GM04503 (cell line): ENCODE measurements around the gene SORD.
"Not testable (repeated sequence)": the region's sequence is repeated elsewhere in the genome, so short reads cannot be mapped to it uniquely, and the experiment has no call there.

Source experiments
- DNase-seq: peaks from one replicate; pipeline ENCODE4 v3.0.0-alpha.2; 2012; ENCODE audit warnings: low read depth

Gene SORD

DNA sequence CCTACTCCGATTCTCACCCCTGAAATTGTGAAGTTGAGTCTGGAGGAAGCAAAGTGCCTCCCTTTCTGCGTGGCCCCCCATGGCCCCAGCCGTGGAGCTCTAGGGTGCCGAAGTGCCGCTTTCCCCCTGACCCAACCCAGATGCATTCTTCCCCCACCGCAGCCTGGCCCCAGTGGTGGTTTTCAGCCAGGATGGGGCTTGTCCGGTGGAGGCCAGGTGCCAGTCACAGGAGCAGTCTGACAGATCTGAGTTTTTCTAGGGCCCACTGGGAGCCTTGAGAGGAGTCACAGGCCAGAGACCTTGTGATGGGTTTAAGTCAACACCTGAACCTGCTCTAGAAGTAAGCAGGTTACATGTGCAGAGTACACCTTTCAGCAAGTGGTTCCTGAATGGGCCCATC is 39.3 kb downstream of the SORD start:
- DNase-seq: not testable (repeated sequence)

DNA sequence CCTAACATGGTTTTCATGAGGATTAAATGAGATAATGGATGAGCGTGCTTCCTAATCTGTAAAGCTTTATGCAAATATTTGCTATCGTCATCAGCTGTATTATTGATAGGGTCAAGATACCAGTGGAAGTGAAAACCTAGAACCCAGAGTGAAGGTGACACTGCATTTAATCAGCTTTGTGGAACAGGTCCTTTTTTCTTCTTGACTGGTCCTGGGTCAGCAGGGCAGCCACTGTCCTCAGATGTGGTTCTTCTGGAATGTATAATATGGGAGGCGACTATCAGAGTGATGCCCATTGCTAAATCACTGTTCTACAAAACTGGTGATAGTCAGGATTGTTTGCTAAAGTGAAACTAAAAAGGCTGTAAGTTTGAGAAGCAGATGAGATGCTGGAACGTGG is 41.4 kb downstream of the SORD start:
- DNase-seq: no peak

DNA sequence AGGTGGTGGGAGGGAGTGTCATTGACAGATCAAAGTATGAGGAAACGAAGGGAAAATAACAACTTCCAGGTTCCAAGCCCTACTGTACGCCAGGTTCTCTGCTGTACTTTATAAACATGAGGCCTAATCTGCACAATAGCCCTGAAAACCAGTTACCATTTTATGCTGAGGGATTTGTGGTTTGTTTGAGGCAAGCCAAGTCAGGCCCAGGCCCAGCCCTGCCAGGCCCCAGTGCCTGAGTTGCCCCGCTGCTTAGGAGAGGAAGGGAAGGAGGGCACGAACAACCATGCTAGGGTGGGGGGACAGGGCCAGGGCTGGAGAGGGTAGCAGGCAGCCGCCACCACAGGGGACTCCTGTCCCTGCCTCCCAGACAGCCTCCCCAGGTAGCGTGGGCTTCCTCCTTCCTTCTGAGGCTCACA is 47.0 kb downstream of the SORD start:
- not testable (repeated sequence) for DNase-seq

DNA sequence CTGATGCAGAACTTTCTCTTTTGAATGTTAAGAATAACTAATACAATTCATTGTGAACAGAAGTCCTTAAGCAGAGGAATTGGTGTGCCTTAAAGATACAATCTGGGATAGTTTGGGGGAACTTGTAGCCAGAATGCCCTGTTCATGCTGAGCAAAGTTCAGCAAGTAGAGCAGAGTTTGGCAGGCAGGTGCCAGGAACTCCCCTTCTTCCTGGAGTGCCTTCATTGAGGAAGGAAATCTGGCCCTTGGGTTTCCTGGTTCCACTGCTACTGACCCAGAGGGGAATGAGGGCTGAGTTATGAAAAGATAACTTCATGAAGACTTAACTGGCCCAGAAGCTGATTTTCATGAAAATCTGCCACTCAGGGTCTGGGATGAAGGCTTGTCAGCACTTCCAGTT is 50.6 kb downstream of the SORD start:
- not testable (repeated sequence) for DNase-seq

DNA sequence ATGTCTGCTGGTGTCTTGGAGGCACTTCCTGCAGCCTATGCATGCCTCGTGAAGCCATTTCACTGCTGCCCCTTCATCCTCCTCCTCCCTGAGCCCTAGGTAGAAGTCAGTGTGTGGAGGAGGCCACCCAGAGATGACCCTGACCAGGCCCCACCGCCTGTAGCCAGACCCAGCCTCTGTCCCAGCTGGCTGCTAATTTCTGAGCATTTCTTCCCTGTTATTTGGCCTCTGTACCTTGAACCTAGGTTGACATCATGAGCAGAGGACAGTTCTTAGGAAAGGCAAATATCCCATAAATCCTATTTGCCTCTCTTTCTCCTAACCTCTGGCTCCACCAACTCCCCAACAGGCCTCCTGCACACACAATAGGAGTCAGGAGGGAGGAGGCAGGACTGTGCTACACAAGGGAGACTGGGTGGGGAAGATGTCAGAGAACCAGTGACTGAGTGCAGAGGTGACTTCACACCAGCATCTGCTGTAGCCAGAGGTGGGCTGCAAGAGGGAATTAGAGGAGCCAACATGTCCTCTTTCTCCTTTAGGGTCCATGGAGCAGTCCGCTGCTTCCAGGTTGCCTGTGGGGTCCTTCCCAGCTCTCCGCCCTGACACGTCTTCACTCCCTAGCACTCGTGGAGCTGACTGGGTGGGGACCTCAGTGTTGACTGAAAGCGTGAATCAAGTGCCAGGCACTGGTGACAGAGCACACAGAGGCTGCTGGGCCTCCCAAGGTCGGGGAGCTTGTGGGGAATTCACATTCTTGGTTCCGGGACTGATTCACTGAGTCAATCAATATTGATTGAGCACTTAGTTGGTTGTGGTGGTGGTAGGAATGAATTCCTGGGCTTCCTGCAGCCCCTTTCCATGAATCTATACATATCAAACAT is 52.7 kb downstream of the SORD start:
- not testable (repeated sequence) for DNase-seq

DNA sequence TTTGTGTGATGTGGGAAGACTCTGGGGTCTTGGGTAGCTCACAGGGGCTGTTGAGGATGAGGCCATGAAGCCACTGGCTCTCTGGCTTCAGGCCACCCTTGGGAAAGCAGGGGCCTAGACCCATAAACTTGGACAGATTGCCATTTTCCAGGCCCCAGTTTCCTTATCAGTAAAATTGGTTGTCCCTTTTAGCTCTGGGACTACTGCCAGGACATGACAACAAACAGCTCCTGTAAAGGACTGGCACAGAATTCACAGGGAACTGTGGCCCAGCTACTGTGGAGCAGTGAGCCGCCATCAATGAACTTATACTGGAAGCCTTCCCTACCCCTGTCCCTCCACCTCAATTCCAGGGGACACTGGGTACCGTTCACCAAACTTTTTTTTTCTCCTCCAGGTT is 54.4 kb downstream of the SORD start:
- DNase-seq: not testable (repeated sequence)

DNA sequence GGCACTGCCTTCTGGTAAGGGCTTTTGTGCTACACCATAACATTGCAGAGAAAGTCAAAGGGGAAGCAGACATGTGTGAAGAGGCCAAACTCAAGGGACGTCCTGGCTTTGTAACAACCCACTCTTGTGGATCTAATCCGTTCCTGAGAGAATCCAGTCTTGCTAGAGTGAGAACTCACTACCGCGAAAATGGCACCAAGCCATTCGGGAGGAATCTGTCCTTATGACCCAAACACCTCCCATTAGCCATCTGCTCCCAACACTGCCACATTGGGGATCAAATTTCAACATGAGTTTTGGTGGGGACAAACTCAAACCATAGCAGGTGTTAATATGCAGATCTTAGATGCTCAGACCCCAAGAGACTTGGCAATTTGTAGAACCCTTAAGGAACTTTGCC is 56.2 kb downstream of the SORD start:
- not testable (repeated sequence) for DNase-seq

DNA sequence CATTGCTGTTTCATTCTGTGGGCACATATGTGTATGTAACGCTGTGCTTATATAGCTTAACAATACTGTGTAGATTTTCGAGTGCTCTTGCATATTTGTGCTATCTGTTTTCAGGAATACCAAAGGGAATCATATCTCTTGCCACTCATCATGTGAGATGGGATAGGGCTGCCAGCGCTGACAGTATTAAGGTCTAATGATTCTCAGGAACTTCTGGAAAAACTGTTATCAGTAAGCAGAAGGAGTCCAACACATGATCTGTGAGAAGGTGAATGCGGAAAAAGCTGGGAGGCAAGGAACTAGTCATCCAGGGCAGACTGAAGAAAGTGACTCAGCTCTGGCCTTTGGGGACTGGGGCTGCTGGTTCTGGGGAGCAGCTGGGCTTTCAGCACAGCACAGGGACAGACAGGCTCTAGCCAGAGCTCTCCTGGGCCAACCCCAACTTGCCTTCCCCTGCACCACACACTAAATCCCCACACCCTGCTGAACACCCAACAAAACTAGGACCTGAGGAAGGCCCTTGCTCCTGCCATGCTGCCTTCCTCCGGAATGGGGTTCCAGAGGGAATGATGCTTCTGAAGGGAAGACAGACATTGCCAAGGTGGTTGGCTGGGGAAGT is 56.7 kb downstream of the SORD start:
- not testable (repeated sequence) for DNase-seq

DNA sequence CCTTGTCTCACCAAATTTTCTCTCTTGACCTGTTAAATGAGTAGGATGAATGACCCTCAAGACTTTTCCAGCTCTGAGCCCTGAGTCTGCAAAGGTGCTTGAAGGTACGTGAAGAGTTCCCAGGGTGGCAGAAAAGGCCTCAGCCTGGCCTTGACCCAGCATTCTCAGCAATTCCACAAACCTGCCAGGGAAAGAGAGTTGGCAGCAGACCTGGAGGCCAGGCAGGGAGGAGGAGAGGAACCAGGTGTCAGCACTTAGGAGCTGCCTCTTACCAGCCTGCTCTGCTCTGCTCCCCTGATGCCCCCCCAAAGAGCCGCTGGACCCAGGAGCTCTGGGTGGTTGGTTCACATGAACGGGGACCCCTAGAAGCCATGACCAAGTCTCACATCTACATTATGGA is 57.6 kb downstream of the SORD start:
- not testable (repeated sequence) for DNase-seq

DNA sequence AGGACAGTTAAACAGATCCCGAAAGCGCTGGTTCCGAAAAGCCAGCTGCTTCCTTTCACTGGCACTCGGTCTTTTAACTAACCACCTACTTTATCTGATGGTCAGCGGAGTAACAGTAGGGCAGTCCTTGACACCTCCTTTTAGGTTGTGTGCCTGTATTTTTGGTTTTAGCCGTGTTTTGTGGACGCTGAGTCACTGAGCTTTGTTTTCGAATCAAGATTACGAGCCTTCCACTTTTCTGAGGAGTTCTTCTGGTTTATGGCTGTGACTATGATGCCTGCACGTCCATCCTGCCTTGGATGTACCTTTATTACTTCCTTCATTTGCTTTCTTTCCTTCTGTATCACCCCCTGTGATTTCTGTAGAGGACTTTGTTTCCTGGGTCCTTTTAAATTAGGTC is 59.4 kb downstream of the SORD start:
- not testable (repeated sequence) for DNase-seq

DNA sequence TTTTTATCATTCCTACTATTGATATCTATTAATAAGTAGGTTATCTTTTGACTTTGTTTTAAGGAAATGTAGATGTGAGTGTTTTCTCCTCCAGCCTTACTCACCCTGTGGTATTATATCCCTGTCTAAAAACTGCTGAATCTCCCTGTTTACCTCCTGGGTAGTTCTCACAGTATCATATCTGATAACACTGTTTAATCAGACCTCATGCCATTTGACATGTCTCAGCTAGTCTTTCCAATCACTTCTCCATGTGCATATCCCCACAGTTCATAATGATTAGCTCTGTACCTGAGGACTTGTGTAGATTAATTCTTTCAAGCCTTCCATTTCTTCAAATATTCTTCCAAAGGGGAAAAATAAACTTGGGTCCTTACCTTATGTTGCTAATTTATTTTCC is 60.2 kb downstream of the SORD start:
- no peak for DNase-seq

DNA sequence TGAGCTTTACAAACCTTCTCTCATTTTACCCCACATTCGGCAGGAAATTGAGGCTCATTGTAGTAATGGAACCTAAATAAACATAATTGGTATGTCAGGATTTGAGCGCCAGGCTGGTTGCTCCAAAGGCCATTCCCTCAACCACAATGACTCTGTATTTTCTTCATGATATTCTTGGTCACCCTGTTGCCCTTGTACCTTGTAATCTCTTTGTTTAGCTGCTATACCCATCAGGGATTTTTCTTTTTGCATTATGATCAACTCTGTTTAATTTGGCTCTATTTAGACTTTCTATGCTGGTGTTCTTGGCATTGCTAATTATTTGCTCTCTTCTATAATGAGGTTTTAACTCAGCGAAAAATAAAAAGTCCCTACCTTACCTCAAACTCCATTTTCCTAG is 61.2 kb downstream of the SORD start:
- no peak for DNase-seq

DNA sequence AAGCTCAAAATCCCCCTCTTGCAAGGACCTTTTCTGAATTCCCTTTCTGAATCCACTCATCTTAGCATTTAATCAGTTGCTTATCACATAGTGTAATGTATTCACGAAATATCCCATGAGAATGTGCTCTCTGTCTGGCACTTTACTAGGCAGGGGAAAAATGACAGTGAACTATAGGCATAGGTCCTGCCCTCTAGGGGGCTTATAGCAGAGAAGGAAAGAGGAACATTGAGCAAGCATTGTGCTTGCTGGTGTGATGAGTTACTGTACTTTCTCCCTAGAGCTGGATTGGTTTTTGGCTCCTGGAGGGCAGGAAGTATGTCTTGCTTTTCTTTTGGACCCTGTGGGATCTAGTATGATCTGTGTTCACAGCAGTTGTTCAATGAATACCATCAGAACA is 64.5 kb downstream of the SORD start:
- DNase-seq: no peak

DNA sequence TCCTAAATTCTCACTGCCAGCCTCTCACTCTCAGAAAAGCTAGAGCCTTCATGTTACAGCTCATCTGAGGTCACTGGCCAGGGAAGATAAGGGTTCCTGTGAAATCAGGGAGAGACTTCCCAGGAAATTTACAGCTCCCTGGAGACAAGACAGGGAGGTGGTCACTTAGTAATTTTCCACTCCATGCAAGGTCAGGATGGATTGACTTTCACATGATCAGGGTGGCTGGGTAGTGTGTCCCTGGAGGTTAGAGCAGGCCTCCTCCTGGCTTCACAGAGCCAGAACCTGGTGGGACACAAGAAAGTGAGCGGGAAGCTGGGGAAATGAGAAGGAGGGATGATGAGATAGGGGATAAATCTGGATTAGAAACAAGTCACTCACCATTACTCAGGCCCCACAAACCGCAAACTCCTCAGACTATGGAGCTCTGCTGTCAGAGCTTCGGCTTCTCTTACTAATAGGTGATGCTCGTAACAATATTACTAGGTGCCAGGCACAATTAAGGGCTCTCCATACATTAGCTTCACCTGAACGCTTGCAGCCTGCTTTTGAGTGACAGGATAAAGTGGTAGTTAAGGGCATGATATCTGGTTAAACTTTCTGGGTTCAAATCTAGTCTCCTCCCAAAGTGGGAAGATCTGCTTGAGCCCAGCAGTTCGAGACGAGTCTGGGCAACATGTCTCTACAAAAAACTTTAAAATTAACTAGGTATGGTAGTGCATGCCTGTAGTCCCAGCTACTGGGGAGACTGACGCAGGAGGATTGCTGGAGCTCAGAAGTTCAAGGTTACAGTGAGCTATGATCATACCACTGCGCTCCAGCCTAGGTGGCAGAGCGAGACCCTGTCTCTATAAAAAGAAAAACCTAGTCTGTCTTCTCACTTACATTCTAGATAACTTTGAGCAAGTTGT is 66.1 kb downstream of the SORD start:
- DNase-seq: no peak

DNA sequence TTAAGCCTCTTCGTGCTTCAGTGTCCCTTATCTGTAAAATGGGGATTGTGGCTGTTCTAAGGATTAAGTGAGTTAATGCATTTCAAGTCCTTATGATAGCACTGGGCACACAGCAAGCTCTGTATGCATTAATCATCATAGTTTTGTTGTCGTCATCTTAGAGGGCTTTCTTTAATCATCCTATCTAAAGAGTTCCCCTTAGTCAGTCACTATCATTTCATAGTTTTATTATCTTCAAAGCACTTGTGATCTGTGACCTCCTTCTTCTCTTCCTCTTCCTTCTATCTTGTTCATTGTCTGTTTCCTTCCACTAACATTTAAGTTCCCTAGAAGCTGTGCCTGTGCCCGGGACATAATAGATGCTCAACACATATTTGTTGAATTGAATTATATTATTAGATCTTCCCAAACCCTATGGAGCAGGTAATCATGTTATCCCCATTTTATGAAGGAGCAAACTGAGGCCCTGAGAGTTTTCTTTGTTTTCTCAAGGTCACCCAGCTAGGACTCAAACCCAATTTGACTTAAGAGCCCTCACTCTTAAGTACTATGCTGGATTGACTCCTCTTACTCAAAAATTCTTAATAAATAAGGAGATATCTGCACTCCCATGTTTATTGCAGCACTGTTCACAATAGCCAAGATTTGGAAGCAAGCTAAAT is 66.8 kb downstream of the SORD start:
- no peak for DNase-seq

DNA sequence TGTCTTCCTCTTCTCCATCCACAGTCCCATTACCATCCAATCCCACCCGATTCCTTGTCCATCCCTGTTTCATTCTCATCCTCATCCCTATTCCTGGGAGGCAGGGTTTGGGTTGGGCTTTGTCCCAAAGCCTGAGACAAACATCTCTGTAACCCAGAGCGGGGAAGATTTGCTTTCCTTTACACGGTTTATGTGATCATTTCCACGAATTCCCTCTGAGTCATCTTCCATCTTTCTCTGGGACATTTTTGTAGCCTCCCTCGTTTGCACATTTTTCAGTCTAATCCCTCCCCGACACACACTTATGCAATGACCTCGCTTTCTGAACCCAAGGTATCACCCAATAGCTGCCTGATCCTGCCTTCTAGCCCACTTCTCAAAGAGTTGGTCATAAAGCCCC is 68.2 kb downstream of the SORD start:
- DNase-seq: peak; percentile 39

DNA sequence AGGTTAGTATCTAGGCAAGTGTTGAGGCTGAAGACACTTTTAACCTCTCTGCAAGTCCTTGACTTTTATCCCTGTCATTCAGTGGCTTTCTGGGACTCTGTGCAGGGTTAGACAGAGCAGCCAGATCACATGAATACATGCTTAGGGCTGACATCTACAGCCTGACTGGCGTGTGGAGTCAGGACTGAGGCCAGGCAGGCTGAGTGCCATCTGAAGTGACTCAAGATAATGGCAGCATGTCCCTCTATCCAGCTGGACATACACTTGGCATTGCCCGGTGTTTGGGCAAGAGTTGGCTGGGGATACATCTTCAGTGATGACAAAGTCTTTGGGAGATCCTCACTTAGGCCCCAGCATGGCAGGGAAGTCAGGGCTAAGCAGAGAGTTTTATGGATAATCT is 68.6 kb downstream of the SORD start:
- DNase-seq: no peak

DNA sequence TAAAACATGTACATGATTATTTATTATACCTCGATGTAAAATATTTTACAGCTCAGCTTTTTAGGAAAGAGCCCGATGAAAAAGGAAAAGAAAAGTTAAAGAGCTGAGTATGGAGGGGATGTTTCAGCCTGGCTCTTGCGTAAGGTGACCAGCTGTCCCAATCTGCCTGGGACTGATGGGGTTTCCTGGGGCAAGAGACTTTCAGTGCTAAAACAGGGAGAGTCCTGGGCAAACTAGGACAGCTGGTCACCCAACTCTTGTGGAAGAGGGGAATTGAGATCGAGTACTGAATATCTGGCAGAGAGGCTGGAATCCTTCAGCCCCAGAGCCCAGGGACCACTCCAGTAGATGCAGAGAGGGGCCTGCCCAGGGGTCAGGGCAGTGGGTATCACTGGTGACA is 70.0 kb downstream of the SORD start:
- no peak for DNase-seq

DNA sequence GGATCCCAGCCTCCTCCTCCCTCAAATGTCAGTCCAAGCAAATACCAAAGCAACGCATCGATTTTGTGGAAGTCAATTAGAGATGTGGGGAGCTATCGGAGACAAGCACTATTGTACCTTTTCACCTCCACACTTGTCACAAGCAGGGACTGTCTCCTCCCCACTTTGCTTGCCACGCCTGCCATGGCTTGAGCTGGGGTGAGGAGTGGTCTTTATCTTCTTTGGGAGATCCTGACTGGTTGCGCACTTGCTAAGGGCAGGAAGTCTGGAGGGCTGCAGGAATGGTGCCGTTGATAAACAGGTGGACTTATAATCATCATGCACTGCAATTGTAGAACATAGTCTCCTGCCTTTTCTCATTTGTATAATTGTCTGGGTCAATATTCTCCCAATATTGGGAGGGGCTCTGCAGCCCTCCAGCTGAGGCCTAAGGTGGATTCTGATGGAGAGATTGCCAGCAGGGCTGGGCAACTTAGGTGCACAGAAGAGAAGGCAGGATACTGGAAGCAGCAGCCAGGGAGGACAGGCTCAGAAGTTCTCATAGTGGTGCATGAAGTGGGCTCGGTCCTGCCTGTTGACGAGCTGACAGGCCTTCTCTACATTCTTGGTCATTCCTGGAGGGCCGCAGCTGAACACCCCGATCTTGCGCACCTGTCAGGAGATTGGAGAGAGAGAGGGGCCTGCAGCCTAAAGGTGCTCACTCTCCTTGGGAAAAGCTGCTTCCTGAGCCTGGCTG is 70.8 kb downstream of the SORD start:
- DNase-seq: no peak

DNA sequence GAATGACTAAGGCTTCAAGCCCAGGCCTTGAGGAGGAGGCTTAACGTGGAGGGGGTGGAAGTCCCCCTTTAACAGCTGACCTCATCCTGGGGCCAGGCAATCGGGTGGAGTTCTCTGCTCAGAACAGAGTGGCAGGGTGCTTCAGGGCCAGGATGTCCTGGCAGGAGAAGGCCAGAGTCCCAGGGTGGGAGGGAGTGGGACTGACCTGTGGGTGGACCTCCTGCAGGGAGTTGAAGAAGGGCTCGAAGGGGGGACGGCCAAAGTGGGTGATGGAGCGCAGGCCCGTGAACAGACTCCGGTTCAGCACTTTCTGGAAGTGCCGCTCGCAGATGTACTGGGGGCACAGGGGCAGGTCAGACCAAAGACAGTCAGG is 71.3 kb downstream of the SORD start:
- DNase-seq: no peak

DNA sequence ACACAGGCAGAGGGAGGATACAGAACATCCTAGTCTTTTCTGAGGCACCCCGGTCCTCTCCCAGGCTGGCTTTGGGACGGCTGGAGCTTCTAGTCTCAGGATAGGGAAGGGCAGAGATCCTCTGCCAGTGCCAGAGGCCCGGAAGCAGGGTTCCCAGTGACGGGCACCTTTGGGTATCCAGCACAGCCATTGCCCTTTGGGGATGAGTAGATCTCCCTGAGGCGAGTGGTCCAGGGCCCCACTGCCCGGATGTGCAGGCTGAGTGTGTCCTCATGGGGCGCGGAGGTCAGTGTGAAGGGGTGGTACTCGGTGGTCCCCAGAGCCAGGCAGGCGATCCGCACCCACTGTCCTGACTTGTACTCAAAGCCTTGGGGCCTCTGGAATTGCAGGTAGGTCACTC is 72.7 kb downstream of the SORD start:
- no peak for DNase-seq
